Stimulated activated CD4-positive, alpha-beta T cell treated with anti-CD3 and anti-CD28 coated beads, TNF-alpha, amount 100 ng/mL, for 24 hours (primary cell): ENCODE results near the gene CLIC3.
A peak's percentile ranks its signal among the peaks of the same experiment; 100 is the strongest.

Experiments used
- DNase-seq, 3 experiments: peaks; one replicate each; pipeline ENCODE4 v3.0.0-alpha.2; 2020; ENCODE audit warnings: low read depth in 3 of 3

CLIC3 gene

GRCh38 chr9:137030538-137031527 is 34.5 kb upstream of the CLIC3 start:
- DNase-seq, result peak in 1 of 3 experiments; percentile 46

DNA sequence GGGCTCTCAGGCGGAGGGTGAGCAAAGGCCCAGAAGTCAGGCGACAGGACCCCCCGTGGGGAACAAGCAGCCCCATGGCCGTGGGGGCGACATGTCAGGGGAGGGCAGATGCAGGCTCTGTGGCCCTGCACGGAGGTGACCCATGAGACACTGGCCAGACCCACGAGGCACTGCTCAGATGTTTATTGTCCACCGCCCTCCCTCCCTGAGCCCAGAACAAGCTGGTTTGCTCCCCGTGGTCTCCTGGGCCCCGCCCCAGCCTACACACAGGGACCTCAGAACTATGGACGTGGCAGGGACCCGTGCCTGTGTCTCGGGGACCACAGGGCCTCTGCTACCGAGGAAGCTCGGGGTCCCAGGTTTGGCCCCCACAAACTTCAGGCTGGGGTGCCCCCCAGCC is 33.6 kb upstream of the CLIC3 start:
- no peak for DNase-seq

- DNase-seq, result peak; percentile 35 to 73 (median 52)
These were observed 32.9 kb upstream of the CLIC3 start for GRCh38 chr9:137029058-137029936.

DNA sequence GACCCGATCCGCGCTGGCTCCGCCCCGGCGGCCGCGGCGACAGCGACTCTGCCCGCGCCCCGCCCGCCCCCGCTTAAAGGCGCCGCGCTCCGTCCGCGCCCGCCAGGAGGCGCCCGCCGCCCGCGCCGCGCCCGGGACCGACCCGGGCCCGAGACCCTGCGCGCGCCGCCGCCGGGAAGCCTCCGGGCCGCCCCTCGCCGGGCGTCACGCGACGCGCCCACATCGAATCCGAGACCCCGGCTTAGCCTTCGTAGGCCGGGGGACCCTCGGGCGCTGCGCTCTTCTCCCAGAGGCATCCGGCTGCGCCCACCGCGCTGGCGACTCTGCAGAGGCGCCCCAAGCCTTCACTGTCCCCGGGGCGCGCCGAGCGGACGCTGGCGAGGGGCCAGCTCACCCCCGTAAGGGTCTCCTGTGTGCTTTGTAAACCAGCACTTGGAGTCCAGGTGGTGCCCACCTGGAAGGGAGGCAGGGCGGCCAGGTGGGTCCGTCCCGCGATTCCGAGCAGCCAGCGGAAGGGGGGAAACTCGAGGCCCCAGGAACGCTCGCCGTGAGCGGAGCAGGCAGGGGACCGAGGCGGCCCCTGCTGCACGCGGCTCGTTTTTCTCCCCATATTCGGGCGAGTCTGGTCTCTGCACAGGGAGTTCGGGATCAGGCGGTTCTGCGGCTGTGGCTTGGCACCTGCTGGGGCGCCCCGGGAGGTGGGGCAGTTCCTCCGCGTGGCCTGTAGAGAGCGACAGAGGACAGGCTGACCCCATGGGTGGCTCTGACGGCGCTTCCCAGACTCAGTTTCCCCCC is 32.1 kb upstream of the CLIC3 start:
- DNase-seq, result peak in 2 of 3 experiments; percentile 45 to 67

DNA sequence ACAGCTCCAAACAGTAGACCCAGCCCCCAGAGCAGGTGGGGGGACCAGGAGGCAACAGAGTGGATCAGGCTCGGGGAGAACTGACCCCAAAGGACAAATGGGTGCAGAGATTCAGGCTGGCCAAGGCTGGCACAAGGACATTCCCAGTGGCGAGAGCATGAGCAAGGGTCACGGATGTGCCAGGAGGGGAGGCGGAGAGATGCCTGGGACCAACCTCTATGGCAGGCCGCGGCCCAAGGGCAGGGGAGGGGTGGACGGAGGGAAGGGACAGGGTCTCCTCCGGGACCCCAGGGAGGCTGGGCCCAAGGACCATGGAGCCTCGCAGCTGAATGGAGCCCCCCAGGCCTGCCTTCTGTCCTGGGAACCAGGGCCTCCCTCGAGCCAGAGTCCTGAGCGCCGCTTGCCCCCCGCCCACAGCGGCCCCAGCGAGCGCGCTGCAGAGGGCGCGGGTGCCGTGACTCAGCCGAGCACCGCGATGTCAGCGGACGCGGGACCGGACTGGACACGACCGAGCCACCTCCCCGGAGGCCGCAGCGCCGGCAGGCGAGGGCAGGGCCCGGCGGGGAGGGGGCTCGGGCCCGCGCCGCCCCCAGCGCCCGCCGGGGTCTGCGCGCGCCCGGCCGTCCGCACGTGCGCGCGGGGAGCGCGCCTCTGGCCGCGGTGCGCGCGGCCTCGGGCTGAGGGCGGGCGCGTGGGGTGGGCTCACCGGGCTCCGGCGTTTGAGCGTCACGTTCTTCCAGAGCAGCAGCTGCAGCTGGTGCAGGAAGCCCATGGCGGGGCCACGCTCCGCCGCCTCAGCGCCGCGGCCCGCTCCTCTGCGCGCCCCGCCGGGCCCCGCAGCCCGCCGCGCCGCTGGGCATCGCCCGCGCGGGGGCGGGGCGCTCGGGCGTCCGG is 31.2 kb upstream of the CLIC3 start, which contains the start of gene ABCA2:
Gene ABCA2, minus strand, starts transcription at position 869 of the 894 bp plus-strand sequence. Its CDS starts 97 bp downstream, at position 772.
- DNase-seq, result no peak

DNA sequence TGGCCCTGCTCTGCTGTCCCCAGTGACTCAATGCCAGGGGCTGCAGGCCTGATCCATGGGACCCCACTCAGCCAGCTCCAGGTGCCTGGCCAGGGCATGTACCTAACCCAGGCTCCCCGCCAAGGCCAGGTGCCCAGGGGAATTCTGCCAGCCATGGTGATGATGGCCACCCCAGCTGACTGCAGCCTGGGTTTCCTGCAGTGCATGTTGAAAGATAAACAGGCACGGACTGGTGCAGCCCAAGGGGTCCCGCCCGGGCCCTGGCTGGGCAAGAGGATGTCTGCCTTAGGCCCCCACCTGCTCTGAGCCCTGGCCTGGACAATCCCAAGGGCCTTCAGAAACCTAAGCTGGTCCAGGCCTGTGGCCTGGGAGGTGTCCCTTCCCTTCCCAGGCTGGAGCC is 30.5 kb upstream of the CLIC3 start:
- no peak for DNase-seq

DNA sequence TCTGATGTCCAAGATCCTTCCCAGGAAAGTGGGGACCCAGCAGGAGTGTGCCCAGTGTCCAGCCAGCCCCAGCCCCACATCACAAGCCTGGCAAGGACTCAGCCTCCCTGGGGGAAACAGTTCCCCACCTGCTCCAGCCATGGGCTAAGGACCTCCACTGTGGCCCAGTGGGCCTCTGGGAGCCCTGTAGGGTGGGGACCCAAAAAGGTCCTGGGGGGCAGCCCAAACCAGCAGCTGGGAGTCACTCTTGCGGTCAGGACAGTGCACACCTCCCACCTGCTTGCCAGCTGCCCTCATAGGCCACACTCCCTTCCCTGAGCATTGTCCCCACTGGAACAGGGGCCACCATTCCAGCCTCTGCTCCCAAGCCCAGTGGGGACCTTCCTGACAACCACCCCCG is 30.0 kb upstream of the CLIC3 start:
- DNase-seq, result no peak

DNA sequence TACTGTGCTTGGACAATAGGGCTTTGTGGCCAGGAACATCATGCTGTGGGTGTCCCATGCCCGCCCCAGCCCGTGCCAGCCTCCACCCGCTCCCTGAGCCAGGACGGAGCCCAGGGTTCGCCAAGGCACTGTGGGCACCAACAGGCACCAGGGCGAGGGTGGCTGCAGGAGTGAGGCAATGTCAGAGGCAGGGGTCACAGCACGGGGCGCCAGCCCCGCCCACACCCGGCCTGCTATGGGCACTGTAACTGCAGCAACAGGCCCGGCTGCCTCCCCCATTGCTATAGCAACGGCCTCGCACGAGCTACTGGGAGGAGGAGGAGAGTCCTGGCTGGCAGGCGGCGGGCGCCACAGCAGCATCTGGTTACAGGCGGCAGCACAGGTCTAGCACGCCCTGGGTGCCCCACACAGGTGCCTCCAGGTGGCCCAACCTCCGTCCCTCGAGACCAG is 29.2 kb upstream of the CLIC3 start:
- DNase-seq, result no peak

GRCh38 chr9:137023583-137023991 is 27.2 kb upstream of the CLIC3 start:
- no peak for DNase-seq

- no peak for DNase-seq
These were observed 26.8 kb upstream of the CLIC3 start for GRCh38 chr9:137023157-137023556.

- DNase-seq, result no peak
These were observed 26.3 kb upstream of the CLIC3 start for GRCh38 chr9:137022662-137023008.

- DNase-seq, result peak in 2 of 3 experiments; percentile 56 to 83
These were observed 25.8 kb upstream of the CLIC3 start for GRCh38 chr9:137021979-137022661.

DNA sequence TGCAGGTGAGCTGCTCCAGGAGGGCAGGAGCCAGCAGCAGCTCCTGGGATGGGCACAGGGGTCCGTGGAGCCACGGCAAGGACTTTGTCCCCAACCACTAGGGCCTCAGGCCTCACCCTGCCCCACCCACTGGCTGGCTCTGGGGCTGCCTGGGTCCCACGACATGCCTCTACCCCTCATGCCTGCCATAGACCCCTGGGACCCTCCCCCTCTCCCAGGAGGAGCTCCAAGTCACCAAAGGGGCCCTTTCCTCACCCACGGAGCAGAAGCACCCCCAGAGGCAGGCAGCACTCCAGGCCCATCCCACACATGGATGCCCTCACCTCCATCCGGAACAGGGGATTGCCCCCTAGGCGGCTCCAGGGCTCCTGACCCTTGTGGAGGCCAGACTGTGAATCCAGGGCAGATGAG is 25.2 kb upstream of the CLIC3 start:
- no peak for DNase-seq

DNA sequence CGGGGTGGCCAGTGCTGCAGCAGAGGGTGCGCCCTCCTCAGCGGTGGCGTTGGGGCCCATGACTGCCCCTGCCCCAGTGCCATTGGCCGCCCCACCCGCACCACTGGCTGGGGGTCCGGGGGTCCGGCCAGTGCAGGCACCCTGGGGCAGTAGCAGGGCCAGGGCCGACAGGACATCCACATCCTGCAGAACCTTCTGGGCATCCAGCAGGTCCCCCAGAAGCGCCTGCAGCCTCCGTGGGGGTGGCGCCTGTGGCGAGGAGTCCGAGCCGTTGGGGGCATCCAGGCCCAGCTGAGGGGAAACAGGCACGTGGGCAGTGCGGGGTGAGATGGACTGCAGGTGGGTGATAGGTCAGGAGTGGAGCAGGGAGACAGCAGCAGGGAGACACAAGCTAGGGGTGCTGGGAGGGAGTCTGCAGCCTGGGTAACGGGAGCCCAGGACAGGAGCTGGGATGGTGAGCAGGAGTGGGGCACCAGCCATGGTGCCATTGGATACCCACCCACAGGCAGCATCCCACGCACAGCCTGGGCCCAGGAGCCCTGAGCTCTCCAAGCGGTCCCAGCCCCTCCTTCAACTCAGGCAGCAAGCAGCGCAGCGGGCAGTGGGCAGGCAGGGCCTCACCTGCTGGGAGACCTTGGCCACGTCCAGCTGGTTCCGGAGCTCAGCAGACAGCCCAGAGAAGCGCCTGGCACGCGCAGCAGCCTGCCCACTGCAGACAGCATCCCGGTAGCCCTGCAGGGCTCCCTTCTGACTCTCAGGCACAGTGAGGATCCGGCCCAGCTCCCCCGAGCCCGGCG is 24.6 kb upstream of the CLIC3 start:
- DNase-seq, result no peak

DNA sequence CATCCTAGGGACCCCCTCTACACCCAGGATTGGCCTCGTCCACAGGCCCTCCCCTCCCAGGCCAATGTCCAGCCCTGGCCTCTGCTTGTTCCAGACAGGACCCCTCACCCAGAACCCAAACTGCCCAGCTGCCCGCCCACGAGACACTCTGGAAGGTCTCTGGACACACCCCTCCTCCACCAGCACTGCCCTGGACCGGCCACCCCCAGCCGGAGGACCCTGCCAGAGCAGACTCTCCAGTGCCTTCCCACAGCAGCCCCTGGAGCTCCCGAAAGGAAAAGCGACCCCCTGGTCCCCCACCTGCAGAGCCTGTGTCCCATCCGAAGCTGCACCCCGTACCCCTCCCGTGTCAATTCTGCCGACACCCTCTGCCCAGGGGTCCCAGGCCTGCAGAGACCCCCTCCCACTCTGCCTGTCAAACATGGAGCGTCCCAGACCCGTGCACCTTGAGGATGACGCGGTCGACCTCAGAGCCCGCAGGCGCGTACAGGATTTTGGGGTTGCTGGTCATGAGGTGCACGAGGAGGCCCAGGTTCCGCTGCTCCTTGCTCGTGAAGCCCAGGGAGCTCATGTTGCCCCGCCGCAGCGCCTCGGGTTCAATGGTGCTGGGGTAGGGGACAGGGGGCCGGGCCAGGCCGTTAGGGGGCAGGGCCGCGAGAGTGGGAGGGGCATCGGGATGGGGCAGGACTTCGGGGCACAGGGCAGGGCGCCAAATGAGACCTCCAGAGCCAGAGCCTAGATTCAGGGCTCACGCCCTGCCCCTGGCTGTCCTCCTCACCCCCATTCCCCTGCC is 23.7 kb upstream of the CLIC3 start:
- DNase-seq, result no peak

DNA sequence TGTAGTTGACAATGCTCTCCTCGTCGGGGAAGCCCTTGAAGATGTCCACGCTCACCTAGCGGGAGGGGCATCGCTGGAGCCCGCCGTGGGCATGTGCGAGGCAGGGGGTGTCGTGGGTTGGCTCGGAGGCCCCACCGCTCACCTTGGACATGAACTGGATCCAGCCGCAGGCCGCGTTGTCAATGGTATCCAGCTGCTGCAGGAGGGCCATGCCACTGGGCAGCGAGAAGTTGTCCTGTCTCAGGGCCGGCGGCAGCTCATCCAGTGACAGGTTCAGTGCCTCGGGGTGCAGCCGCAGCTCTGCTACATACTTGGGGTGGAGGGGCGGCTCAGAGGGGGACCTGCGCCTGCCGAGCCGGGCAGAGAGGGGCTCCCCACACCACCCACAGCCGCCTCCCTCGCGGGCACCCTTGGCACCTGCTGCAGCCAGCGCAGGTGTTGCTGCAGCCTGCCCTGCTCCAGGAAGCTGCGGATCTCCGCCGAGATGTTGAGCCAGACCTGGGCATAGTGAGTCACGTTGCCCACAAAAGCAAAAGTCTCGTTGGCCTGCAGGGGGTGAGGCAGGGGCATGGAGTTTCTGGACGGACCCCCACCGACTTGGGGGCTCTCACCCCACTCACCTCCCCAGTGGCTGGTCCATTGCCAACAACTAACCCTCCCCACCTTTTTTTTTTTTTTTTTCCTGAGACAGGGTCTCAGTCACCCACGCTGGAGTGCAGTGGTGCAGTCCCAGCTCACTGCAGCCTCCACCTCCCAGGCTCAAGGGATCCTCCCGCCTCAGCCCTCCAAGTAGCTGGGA is 22.6 kb upstream of the CLIC3 start:
- DNase-seq, result no peak

- no peak for DNase-seq
These were observed 21.6 kb upstream of the CLIC3 start for GRCh38 chr9:137017791-137018497.
